ENCODE measurements around the gene SH3BGR.
"Not testable (repeated sequence)": the region's sequence is repeated elsewhere in the genome, so short reads cannot be mapped to it uniquely, and the experiment has no call there.

Gene SH3BGR

GRCh38 chr21:39451332-39452206, at the start of gene SH3BGR:
Gene SH3BGR (plus strand): TSS chr21:39451970. CDS start chr21:39452097, 127 bp downstream.
- DNase-seq (ENCODE audit: low read depth) = no peak

- DNase-seq (ENCODE audit: low read depth) = no peak
Observed at GRCh38 chr21:39406065-39406464, 45.7 kb upstream of the SH3BGR start.

GRCh38 chr21:39419204-39419603, 32.6 kb upstream of the SH3BGR start:
- DNase-seq (ENCODE audit: low read depth) = not testable (repeated sequence)

GRCh38 chr21:39422527-39423241, 29.1 kb upstream of the SH3BGR start:
- no peak for DNase-seq (ENCODE audit: low read depth)

GRCh38 chr21:39429445-39429844, 22.3 kb upstream of the SH3BGR start:
- DNase-seq (ENCODE audit: low read depth) = peak; percentile 10

GRCh38 chr21:39430016-39430415, 21.8 kb upstream of the SH3BGR start:
- no peak for DNase-seq (ENCODE audit: low read depth)

- no peak for DNase-seq (ENCODE audit: low read depth)
Observed at GRCh38 chr21:39430457-39430856, 21.3 kb upstream of the SH3BGR start.

- no peak for DNase-seq (ENCODE audit: low read depth)
Observed at GRCh38 chr21:39430954-39431353, 20.8 kb upstream of the SH3BGR start.

- DNase-seq (ENCODE audit: low read depth) = peak; percentile 41
Observed at GRCh38 chr21:39434950-39435349, 16.8 kb upstream of the SH3BGR start.

- DNase-seq (ENCODE audit: low read depth) = no peak
Observed at GRCh38 chr21:39439232-39439631, 12.5 kb upstream of the SH3BGR start.

- DNase-seq (ENCODE audit: low read depth) = peak; percentile 73
Observed at GRCh38 chr21:39441502-39442475, 10.0 kb upstream of the SH3BGR start.

- peak; percentile 49 for DNase-seq (ENCODE audit: low read depth)
Observed at GRCh38 chr21:39444421-39445180, 7.2 kb upstream of the SH3BGR start.

- peak; percentile 84 for DNase-seq (ENCODE audit: low read depth)
Observed at GRCh38 chr21:39445321-39446269, 6.2 kb upstream of the SH3BGR start, which contains the start of gene LCA5L. Gene LCA5L (minus strand): TSS chr21:39445778. CDS start chr21:39428493, 17,285 bp downstream.

- no peak for DNase-seq (ENCODE audit: low read depth)
Observed at GRCh38 chr21:39447264-39447663, 4.5 kb upstream of the SH3BGR start.

GRCh38 chr21:39452207-39452969, 618 bp downstream of the SH3BGR start:
- peak; percentile 22 for DNase-seq (ENCODE audit: low read depth)

GRCh38 chr21:39452970-39453342, 1.2 kb downstream of the SH3BGR start:
- DNase-seq (ENCODE audit: low read depth) = no peak

GRCh38 chr21:39453571-39454179, 1.9 kb downstream of the SH3BGR start:
- DNase-seq (ENCODE audit: low read depth) = no peak

GRCh38 chr21:39454949-39455668, 3.3 kb downstream of the SH3BGR start:
- DNase-seq (ENCODE audit: low read depth) = no peak

Measured in iris pigment epithelial cell (primary cell).